ENCODE data around the gene ETF1.

ETF1 gene

DNA sequence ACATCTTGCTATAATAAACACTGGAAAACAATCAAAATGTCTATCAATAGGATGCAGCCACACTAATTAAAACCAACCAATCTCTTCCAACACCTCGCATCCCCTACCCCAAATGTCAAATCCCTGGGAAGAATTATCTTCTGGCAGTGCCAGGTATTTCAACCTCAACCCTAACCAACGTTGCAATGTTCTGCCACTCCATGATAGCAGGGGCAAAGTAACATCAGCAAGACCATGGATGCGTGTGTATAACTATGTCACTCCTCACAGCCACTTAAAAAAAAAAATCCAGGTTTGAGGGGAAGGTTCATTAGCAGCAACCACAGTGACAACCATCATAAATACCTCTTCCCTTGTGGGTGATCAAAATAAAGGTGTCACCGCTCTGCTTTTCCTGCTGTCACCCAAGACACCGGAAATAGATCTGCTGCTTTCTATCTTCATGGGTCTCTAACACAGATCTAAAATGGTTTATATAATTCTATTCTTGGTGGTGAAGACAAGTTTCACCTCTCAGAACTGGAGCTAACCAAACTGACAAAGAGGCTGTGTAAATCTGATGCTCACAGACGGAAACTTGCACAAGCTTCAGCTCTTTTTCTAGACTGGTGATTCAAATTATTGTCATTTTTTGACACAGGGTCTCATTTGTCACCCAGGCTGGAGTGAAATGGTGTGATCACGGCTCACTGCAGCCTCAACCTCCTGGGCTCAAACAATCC, 22.2 kb upstream of the ETF1 start:
- H3K4me3 ChIP-seq (ENCODE audit: low read length) = no peak overlapping the region
- peak; percentile 77 for DNase-seq (ENCODE audit: low read depth, low spot score)

GRCh38 chr5:138564242-138564641, 21.2 kb upstream of the ETF1 start:
- H3K4me3 ChIP-seq (ENCODE audit: low read length) = no peak overlapping the region

DNA sequence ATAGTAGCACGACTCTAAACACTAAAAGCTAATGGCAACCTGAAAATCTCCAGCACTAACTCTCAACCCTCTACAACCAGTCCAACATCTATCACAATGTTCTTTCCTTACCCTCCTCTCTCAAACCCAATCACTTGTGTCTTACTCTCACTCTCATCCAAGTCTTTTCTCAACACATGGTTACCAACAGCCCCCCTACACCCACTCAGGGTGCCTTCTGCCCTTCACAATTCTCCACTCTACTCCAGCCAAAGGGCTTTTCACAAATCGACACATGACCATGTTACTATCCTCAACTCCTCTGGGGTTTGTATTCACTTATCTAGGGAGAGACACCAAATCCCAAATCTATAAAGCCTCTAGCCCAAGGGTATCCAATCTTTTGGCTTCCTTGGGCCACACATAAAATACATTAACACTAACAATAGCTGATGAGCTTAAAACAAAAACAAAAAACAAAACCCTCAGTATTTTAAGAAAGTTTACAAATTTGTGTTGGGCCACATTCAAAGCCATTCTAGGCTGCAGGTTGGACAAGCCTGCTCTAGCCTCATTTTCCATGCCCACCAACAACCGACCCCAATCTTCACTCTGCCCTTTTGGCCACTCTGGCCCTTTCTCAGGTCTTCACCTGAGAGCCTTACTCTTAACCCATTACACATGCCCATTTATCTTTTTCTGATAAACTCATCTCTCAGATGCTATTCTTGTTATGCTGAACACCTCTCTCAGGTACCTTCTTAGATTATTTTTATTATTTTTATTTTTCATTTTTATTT, 20.5 kb upstream of the ETF1 start:
- no peak overlapping the region for H3K4me3 ChIP-seq (ENCODE audit: low read length)

More at GRCh38 chr5:138564242-138564641, 21.2 kb upstream of the ETF1 start:
- DNase-seq (ENCODE audit: low read depth, low spot score) = no peak

DNA sequence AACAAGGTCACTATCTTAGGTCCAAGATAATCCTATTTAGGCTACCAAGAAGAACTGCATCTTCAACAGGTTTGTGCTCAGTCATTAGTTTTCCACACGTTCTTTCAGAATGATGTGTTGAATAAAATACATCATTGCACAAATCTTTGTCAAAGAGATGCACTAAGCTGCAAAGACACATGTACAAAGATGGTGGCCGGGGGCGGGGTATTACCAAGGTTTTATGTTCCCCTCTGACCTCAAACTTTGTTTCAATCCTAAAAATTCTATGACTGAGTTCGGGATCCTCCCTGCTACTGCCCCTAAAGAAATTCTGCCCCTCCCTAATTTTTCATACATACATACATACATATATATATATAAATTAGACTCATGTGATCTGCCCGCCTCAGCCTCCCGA, 17.9 kb upstream of the ETF1 start:
- DNase-seq (ENCODE audit: low read depth, low spot score) = no peak
- H3K4me3 ChIP-seq (ENCODE audit: low read length) = no peak overlapping the region

More for the DNA sequence above, 20.5 kb upstream of the ETF1 start:
- no peak for DNase-seq (ENCODE audit: low read depth, low spot score)

- no peak overlapping the region for H3K4me3 ChIP-seq (ENCODE audit: low read length)
- no peak for DNase-seq (ENCODE audit: low read depth, low spot score)
Measured at GRCh38 chr5:138559937-138560336, 16.9 kb upstream of the ETF1 start.

GRCh38 chr5:138557677-138558076, 14.6 kb upstream of the ETF1 start:
- no peak overlapping the region for H3K4me3 ChIP-seq (ENCODE audit: low read length)
- DNase-seq (ENCODE audit: low read depth, low spot score) = no peak

DNA sequence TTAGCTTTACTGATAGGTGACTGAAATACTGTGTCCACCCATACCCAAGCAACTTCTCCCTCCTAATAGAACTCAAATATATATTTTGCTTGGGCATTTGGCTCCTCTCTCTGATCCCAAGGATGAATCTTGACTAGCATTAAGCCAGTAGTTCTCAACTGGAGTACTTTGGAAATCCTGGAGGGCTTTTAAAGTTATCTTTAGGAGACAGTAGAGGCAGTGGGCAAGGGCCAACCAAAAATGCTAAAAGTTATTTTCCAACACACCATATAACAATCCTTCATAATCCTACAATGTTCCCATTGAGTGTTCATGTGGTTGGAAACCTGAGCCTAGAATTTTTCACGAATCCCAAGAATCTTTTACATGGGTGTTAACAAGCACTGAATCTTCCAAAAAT, 11.1 kb upstream of the ETF1 start:
- DNase-seq (ENCODE audit: low read depth, low spot score) = no peak
- H3K4me3 ChIP-seq (ENCODE audit: low read length) = no peak overlapping the region

- H3K4me3 ChIP-seq (ENCODE audit: low read length) = no peak overlapping the region
- no peak for DNase-seq (ENCODE audit: low read depth, low spot score)
Measured at GRCh38 chr5:138553437-138554095, 10.5 kb upstream of the ETF1 start.

GRCh38 chr5:138552657-138553056, 9.6 kb upstream of the ETF1 start:
- no peak overlapping the region for H3K4me3 ChIP-seq (ENCODE audit: low read length)
- DNase-seq (ENCODE audit: low read depth, low spot score) = no peak

DNA sequence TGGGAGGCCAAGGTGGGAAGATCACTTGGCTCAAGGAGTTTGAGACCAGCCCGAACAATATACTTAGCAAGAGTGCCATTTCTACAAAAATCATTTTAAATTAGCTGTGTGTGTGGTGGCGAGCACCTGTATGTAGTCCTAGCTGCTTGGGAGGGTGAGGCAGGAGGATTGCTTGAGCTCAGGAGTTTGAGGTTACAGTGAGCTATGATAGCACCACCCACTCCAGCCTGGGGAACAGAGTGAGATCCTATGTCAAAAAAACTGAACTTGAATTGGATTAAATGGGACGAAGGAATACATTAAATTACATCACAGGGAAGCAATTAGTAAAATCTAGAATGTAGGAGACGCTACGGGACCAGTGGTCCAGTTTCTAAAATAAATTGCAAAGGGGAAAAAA, 6.4 kb upstream of the ETF1 start:
- no peak for DNase-seq (ENCODE audit: low read depth, low spot score)
- H3K4me3 ChIP-seq (ENCODE audit: low read length) = no peak overlapping the region

GRCh38 chr5:138545919-138546562, 3.0 kb upstream of the ETF1 start:
- H3K4me3 ChIP-seq (ENCODE audit: low read length) = no peak overlapping the region

DNA sequence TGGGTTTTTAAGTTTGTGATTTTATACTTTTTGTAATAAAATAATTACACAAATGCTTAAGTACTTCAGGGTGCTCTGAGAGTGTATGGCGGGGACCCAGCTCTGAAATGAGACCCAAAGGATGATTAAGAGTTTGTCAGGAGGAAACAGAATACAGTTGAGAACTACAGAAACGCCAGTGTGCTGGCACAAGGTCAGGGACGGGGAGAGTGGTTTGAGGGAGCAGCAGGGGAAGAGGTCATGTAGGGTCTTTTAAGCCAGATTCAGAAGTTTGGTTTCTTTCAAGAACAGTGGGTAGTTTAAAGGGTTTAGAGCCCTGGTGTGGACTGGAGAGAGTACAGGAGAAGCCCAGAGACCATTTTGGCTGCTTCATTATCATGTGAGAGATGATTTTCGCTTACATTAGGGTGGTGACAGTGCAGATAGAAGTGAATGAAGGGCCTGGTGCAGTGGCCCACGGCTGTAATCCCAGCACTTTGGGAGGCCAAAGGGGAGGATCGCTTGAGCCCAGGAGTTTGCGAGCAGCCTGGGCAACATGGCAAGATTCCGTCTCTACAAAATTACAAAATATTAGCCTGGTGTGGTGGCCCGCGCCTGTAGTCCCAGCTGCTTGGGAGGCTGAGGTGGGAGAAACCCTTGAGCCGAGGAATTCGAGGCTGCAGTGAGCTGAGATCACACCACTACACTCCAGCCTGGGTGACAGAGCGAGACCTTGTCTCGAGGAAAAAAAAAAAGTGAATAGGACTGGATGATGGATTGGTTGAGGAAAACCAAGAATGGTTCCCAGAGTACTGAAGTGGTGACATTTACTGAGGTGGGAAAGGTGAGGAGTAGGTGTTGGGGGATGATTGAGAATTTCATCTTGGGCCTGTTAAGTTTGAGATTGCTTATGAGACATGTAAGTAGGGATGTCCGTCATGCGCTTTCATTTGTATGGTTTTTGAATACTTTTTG, 1.4 kb upstream of the ETF1 start:
- DNase-seq (ENCODE audit: low read depth, low spot score) = no peak
- H3K4me3 ChIP-seq (ENCODE audit: low read length) = peak overlapping the region; percentile 78

More at GRCh38 chr5:138545919-138546562, 3.0 kb upstream of the ETF1 start:
- DNase-seq (ENCODE audit: low read depth, low spot score) = no peak

DNA sequence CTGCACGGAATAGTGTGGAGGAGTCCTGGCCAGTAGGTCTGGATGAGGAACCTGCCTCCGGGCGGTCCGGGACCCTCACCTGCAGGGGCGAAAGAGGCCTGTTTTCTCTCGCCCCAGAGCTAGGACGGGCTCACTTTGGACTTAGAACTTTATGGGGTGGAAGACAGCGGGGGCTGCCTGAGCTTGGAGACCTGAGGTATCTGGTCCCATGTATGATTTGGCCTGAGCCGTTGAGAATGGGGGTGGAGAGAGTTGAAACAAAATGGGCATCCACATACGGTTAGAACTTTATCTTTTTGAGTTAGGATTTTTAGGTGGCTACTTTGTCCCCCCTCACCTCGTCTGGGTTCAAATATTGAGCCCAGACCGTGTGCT, 681 bp upstream of the ETF1 start:
- DNase-seq (ENCODE audit: low read depth, low spot score) = no peak
- H3K4me3 ChIP-seq (ENCODE audit: low read length) = peak overlapping the region; percentile 78

- no peak for DNase-seq (ENCODE audit: low read depth, low spot score)
- peak overlapping the region; percentile 77 for H3K4me3 ChIP-seq (ENCODE audit: low read length)
Measured at GRCh38 chr5:138542180-138542955, 668 bp downstream of the ETF1 start.

GRCh38 chr5:138541511-138542179, 1.4 kb downstream of the ETF1 start:
- no peak for DNase-seq (ENCODE audit: low read depth, low spot score)

GRCh38 chr5:138539791-138540190, 3.2 kb downstream of the ETF1 start:
- H3K4me3 ChIP-seq (ENCODE audit: low read length) = no peak overlapping the region
- DNase-seq (ENCODE audit: low read depth, low spot score) = no peak

More at GRCh38 chr5:138541511-138542179, 1.4 kb downstream of the ETF1 start:
- H3K4me3 ChIP-seq (ENCODE audit: low read length) = peak overlapping the region; percentile 77

DNA sequence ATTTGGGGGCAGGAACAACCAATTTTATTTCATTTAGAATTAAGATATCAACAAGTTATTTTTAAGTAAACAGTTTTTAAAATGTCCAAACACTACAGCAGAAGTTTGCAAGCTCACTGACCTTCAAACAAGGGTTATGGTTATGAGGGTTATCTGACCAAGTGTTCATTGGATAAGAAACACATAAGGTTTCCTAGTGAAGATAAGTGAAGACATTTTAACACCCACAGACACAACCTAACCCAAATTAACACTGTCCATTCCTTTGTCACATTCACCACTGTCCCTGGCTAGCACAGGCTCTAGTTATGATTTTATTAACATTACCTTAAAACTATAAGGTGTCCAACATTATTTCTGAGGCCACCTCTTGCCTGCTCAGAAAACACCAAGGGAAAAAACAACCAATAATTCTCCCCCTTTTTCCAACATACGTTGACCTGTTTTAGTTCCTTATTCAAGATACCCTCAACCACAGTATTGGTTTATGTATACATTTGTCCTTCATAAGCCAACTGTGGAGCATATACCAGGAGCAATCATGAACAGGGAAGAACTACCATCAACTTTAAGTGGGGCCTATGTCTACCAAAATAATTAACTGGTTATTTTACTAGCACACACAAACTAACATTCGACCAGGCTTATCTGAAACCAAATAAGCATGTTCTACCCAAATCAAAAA, 4.0 kb downstream of the ETF1 start:
- no peak overlapping the region for H3K4me3 ChIP-seq (ENCODE audit: low read length)
- no peak for DNase-seq (ENCODE audit: low read depth, low spot score)
